Tibial nerve (tissue), 4 donors: Measurements from ENCODE around the gene ASIC1. TPM values are rescaled to one million over a fixed set of nuclear protein-coding genes. Genes with fewer than 3 reads are reported as not detected.

ENCODE experiments used
- DNase-seq, 2 donors: peaks; one replicate each; pipeline ENCODE4 v3.0.0-alpha.2; 2019; ENCODE audit warnings: low spot score in 2 of 2
- H3K27ac ChIP-seq, 4 donors: fragments of 200-600 bp; sonication (generic) in 3 of 4; one replicate each; pipeline ENCODE4 v1.5.1; 2017 to 2019; ENCODE audit warnings: mild to moderate bottlenecking in 1 of 4
- H3K27me3 ChIP-seq, 2 donors: fragments of 200-600 bp; sonication (generic) in 1 of 2; one replicate each; pipeline versions ENCODE4 v1.5.1 to v1.6.0; 2017 to 2019
- H3K36me3 ChIP-seq, 3 donors: fragments of 200-600 bp; sonication (generic); one replicate each; pipeline ENCODE4 v1.5.1; 2018 to 2019
- H3K4me1 ChIP-seq, 4 donors: fragments of 200-600 bp; sonication (generic) in 3 of 4; one replicate each; pipeline ENCODE4 v1.5.1; 2017 to 2019
- H3K4me3 ChIP-seq, 4 donors: fragments of 200-600 bp; sonication (generic) in 3 of 4; one replicate each; pipeline ENCODE4 v1.5.1; 2017 to 2019; ENCODE audit warnings: mild to moderate bottlenecking in 1 of 4, moderate library complexity in 1 of 4
- H3K9me3 ChIP-seq, 4 donors: fragments of 200-600 bp; sonication (generic) in 3 of 4; one replicate each; pipeline ENCODE4 v1.5.1; 2017 to 2019
- EP300 ChIP-seq, 2 donors: sonication (generic); formaldehyde crosslinking; IDR thresholded peaks; one replicate each; pipeline ENCODE4 v1.6.1; 2017; ENCODE audit warnings: antibody characterized with exemption in 2 of 2, mild to moderate bottlenecking in 1 of 2
- POLR2A ChIP-seq, 2 donors: fragments of 450-650 bp; IDR thresholded peaks; one replicate each; pipeline ENCODE4 v1.6.1; 2017; ENCODE audit warnings: antibody characterized with exemption in 2 of 2, mild to moderate bottlenecking in 2 of 2, moderate library complexity in 2 of 2
- WGBS, 2 donors: methylation state at CpG; one replicate each; pipeline ENCODE4 v1.1.5; 2018; 5-methylcytosine and 5-hydroxymethylcytosine counted together
- total RNA-seq, 4 donors: library from RNA; depleted of rRNA; stranded (reverse); fragments of >200 nt; gene quantifications; one replicate each; pipeline ENCODE4 v1.1.0, GENCODE V29; 2016
- TF ChIP-seq, protein P1 (sequence below), 5 experiments: fragments of 200-600 bp in 3 of 5; fragments of 450-650 bp in 2 of 5; sonication (generic) in 3 of 5; IDR thresholded peaks; one replicate each; pipeline ENCODE4 v1.5.1; 2016 to 2019; ENCODE audit warnings: antibody characterized with exemption in 5 of 5, mild to moderate bottlenecking in 3 of 5, moderate library complexity in 2 of 5

The ASIC1 gene
- total RNA-seq, 4 donors from 2014 or later = 1.8 to 4.2 (median 2.9) TPM; not detected in 1

DNA sequence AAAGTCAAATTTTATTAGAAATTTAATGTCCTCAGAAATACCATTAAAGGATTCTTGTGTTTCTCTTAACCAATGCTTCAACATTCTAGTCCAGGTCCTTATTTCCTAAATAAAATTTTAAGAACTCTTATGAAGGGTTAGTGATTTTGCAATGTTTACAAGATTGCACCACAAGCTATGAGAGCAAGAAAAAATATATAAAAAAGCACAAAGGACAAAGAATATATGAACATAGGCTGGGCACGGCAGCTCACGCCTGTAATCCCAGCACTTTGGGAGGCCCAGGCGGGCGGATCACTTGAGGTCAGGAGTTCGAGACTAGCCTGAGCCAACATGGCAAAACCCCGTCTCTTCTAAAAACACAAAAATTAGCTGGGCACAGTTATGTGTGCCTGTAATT, 39.8 kb upstream of the ASIC1 start:
- TF ChIP-seq, protein P1, sequence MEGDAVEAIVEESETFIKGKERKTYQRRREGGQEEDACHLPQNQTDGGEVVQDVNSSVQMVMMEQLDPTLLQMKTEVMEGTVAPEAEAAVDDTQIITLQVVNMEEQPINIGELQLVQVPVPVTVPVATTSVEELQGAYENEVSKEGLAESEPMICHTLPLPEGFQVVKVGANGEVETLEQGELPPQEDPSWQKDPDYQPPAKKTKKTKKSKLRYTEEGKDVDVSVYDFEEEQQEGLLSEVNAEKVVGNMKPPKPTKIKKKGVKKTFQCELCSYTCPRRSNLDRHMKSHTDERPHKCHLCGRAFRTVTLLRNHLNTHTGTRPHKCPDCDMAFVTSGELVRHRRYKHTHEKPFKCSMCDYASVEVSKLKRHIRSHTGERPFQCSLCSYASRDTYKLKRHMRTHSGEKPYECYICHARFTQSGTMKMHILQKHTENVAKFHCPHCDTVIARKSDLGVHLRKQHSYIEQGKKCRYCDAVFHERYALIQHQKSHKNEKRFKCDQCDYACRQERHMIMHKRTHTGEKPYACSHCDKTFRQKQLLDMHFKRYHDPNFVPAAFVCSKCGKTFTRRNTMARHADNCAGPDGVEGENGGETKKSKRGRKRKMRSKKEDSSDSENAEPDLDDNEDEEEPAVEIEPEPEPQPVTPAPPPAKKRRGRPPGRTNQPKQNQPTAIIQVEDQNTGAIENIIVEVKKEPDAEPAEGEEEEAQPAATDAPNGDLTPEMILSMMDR (IDR thresholded peaks at IDR 0.05) = no peak
- no peak for TF ChIP-seq EP300 (IDR thresholded peaks at IDR 0.05)
- TF ChIP-seq POLR2A (IDR thresholded peaks at IDR 0.05) = no peak
- WGBS, 2 donors = 56 to 64% methylated on average over 6 of the region's 6 CpGs
- Histone ChIP-seq H3K27me3 (no peaks in the 10 kb centered on the region), H3K27ac (peak overlapping the region in 3 of 4 donors; percentile 41 to 82 (median 63)), H3K4me3 (no peak overlapping the region), H3K36me3 (no peaks in the 10 kb centered on the region), H3K9me3 (no peaks in the 10 kb centered on the region), H3K4me1 (peaks cover 0 to 23% (median 4%) of the 10 kb centered on the region in 4 donors)
- DNase-seq = no peak

DNA sequence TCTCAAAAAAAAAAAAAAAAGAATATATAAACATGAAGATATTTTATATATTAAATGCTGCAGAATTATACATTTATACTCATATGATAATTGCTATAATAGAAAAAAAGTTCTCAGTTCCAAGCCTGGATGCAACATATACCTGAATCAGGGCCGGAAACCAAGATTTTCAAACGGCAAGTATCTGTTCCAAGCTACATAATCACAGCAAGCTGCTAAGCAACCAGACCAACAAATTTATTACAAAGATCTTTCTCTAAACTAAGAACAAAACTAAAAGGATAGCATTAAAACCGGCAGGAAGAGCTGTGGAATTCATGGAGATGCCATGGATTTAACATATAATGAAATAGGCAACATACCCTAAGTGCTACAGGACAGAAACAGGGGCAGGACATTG, 39.2 kb upstream of the ASIC1 start:
- Histone ChIP-seq H3K36me3 (no peaks in the 10 kb centered on the region), H3K9me3 (no peaks in the 10 kb centered on the region), H3K27ac (peak overlapping the region in 3 of 4 donors; percentile 41 to 82 (median 63)), H3K4me1 (peaks cover 0 to 23% (median 4%) of the 10 kb centered on the region in 4 donors), H3K4me3 (no peak overlapping the region), H3K27me3 (no peaks in the 10 kb centered on the region)
- no peak for DNase-seq
- WGBS, 2 donors = 67 to 70% methylated on average over 3 of the region's 3 CpGs
- TF ChIP-seq EP300 (IDR thresholded peaks at IDR 0.05) = no peak
- TF ChIP-seq, protein P1 (IDR thresholded peaks at IDR 0.05) = no peak
- no peak for TF ChIP-seq POLR2A (IDR thresholded peaks at IDR 0.05)

DNA sequence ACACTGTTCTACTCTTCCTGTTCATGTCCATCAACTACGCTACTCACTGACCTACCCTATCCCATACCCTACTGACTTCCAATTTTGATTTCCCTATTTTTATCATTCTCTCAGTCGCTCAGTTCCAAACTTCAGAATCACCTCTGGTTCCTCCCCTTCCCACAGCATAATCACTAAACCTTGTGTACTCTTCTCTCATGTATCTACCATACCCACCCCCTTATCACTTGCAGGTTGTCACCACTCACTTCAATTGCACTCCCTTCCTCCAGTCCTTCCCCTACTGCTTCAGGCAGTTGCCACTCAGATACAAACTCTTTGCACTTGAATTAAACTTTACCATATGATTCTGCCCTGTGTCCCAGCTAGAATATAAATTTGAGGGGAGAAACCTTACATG, 38.4 kb upstream of the ASIC1 start:
- TF ChIP-seq, protein P1 (IDR thresholded peaks at IDR 0.05) = no peak
- TF ChIP-seq POLR2A (IDR thresholded peaks at IDR 0.05) (no peak), EP300 (IDR thresholded peaks at IDR 0.05) (no peak)
- Histone ChIP-seq H3K27me3 (no peaks in the 10 kb centered on the region), H3K4me3 (no peak overlapping the region), H3K9me3 (no peaks in the 10 kb centered on the region), H3K27ac (no peak overlapping the region), H3K4me1 (peaks cover 0 to 23% (median 4%) of the 10 kb centered on the region in 4 donors), H3K36me3 (no peaks in the 10 kb centered on the region)
- DNase-seq = no peak
- 94 to 95% methylated on average over 2 of the region's 2 CpGs for WGBS, 2 donors

DNA sequence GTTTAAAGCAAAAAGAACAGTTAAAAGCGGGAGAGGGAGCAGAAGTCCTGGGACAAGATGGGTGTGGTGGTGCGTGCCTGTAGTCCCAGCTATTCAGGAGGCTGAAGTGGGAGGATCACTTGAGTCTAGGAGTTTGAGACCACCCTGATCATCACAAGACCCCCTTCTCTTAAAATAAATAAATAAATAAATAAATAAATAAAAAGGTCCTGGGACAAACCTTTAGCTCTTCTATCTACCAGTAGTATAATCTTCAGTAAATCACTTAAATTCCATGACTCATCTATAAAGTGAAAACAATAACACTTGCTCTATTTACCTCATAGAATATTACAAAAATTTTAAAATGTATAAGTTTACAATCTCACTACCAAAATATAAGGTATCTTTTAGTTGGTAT, 37.9 kb upstream of the ASIC1 start:
- TF ChIP-seq, protein P1 (IDR thresholded peaks at IDR 0.05) = no peak
- no peak for TF ChIP-seq EP300 (IDR thresholded peaks at IDR 0.05)
- no peak for TF ChIP-seq POLR2A (IDR thresholded peaks at IDR 0.05)
- Histone ChIP-seq H3K4me1 (peaks cover 0 to 29% (median 8%) of the 10 kb centered on the region in 4 donors), H3K27ac (no peak overlapping the region), H3K9me3 (no peaks in the 10 kb centered on the region), H3K27me3 (no peaks in the 10 kb centered on the region), H3K4me3 (no peak overlapping the region), H3K36me3 (no peaks in the 10 kb centered on the region)
- DNase-seq = no peak
- WGBS, 2 donors = 90 to 96% methylated on average over 2 of the region's 2 CpGs

DNA sequence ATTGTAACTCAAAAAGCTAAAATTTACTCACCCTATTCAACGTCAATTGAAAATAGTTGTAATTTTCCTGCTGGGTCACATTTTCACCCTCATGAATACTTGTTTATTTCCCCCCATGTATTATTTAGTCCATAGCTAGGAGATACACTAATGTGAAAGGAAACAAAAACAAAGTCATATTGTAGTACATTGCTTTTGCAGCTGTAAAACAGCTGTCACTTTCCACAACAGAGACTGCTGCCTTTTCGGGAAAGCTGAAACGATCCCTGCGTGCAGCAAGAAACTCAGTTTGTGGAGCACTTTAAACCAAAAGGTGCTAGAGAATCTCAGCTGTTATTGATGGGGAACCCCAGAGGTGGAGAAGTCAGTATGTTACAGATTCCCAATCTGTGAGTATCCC, 36.4 kb upstream of the ASIC1 start:
- DNase-seq = no peak
- Histone ChIP-seq H3K4me3 (no peak overlapping the region), H3K27me3 (no peaks in the 10 kb centered on the region), H3K36me3 (no peaks in the 10 kb centered on the region), H3K9me3 (no peaks in the 10 kb centered on the region), H3K4me1 (peaks cover 0 to 35% (median 13%) of the 10 kb centered on the region in 4 donors), H3K27ac (no peak overlapping the region)
- TF ChIP-seq POLR2A (IDR thresholded peaks at IDR 0.05) (no peak), EP300 (IDR thresholded peaks at IDR 0.05) (no peak)
- TF ChIP-seq, protein P1 (IDR thresholded peaks at IDR 0.05) = no peak
- 37 to 38% methylated on average over 4 of the region's 4 CpGs for WGBS, 2 donors
